HepG2 (cell line): ENCODE results near the gene PRKAR1A. TPM values are rescaled to one million over a fixed set of nuclear protein-coding genes. Genes with fewer than 3 reads are reported as not detected.

Experiments
- CREB3 ChIP-seq: sonication (generic); formaldehyde crosslinking; IDR thresholded peaks from 2 replicates; pipeline ENCODE4 v1.5.0; 2020; ENCODE audit warnings: missing genetic modification reagents
- CREM ChIP-seq, 2 experiments: sonication (generic) in 1 of 2; formaldehyde crosslinking in 1 of 2; IDR thresholded peaks; 2 replicates each; pipeline versions ENCODE4 v1.4.0 to v1.6.1; 2016 to 2020; ENCODE audit warnings: antibody characterized with exemption in 1 of 2, mild to moderate bottlenecking in 1 of 2, missing genetic modification reagents in 1 of 2
- ERF ChIP-seq: IDR thresholded peaks from 2 replicates; pipeline ENCODE4 v1.6.1; 2018; ENCODE audit warnings: missing biosample characterization, missing genetic modification reagents
- ESRRA ChIP-seq: sonication (generic); formaldehyde crosslinking; IDR thresholded peaks from 2 replicates; pipeline ENCODE4 v1.5.1; 2020; ENCODE audit warnings: mild to moderate bottlenecking, low read depth, missing genetic modification reagents
- FOXK1 ChIP-seq: sonication (generic); formaldehyde crosslinking; IDR thresholded peaks from 2 replicates; pipeline ENCODE4 v1.4.0; 2020; ENCODE audit warnings: low read depth, missing genetic modification reagents, borderline replicate concordance
- HMGXB4 ChIP-seq, 2 experiments: sonication (generic) in 1 of 2; formaldehyde crosslinking in 1 of 2; IDR thresholded peaks; 2 replicates each; pipeline versions ENCODE4 v1.4.0 to v1.6.1; 2018 to 2020; ENCODE audit warnings: missing genetic modification reagents in 2 of 2, borderline replicate concordance in 1 of 2, low read depth in 1 of 2, mild to moderate bottlenecking in 1 of 2, missing biosample characterization in 1 of 2
- KDM6A ChIP-seq: IDR thresholded peaks from 2 replicates; pipeline ENCODE4 v1.6.1; 2016; ENCODE audit warnings: low read depth
- MIER2 ChIP-seq: IDR thresholded peaks from 2 replicates; pipeline ENCODE4 v1.6.1; 2016; ENCODE audit warnings: missing biosample characterization, missing genetic modification reagents
- NCOA2 ChIP-seq: sonication (generic); formaldehyde crosslinking; IDR thresholded peaks from 2 replicates; pipeline ENCODE4 v1.8.0; 2022; ENCODE audit warnings: inconsistent platforms
- NR2F2 ChIP-seq: IDR thresholded peaks from 2 replicates; pipeline ENCODE4 v1.6.1; 2012; ENCODE audit warnings: low read depth, inconsistent platforms, borderline replicate concordance
- PHF8 ChIP-seq: sonication (generic); formaldehyde crosslinking; IDR thresholded peaks from 2 replicates; pipeline ENCODE4 v1.5.0; 2020; ENCODE audit warnings: missing genetic modification reagents
- STAG1 ChIP-seq: sonication (generic); formaldehyde crosslinking; IDR thresholded peaks from 2 replicates; pipeline ENCODE4 v1.4.0; 2020; ENCODE audit warnings: missing genetic modification reagents
- TCF12 ChIP-seq, 2 experiments: fragments of 450-650 bp in 1 of 2; sonication (generic) in 1 of 2; formaldehyde crosslinking in 1 of 2; IDR thresholded peaks; 2 replicates each; pipeline versions ENCODE4 v1.6.1 to v1.8.0; 2017 to 2022; ENCODE audit warnings: antibody characterized with exemption in 1 of 2, mild to moderate bottlenecking in 1 of 2, missing genetic modification reagents in 1 of 2, moderate library complexity in 1 of 2
- TEAD3 ChIP-seq: optimal IDR thresholded peaks from 2 replicates; pipeline ENCODE3; 2016; ENCODE audit warnings: borderline replicate concordance
- TFDP2 ChIP-seq: sonication (generic); formaldehyde crosslinking; IDR thresholded peaks from 2 replicates; pipeline ENCODE4 v1.4.0; 2020; ENCODE audit warnings: missing genetic modification reagents
- TFE3 ChIP-seq: IDR thresholded peaks from 2 replicates; pipeline ENCODE4 v1.6.1; 2016
- THYN1 ChIP-seq: sonication (generic); formaldehyde crosslinking; IDR thresholded peaks from 2 replicates; pipeline ENCODE4 v1.8.1; 2023; ENCODE audit warnings: low read depth, mild to moderate bottlenecking, moderate library complexity, missing genetic modification reagents, borderline replicate concordance
- ZHX1 ChIP-seq: sonication (generic); formaldehyde crosslinking; IDR thresholded peaks from 2 replicates; pipeline ENCODE4 v1.8.1; 2022; ENCODE audit warnings: low read depth, mild to moderate bottlenecking, missing genetic modification reagents
- ZNF577 ChIP-seq: sonication (generic); formaldehyde crosslinking; IDR thresholded peaks from 2 replicates; pipeline ENCODE4 v1.4.0; 2020; ENCODE audit warnings: mild to moderate bottlenecking, low read depth, missing genetic modification reagents, borderline replicate concordance
- ZNF780A ChIP-seq: sonication (generic); formaldehyde crosslinking; IDR thresholded peaks from 2 replicates; pipeline ENCODE4 v1.8.0; 2022; ENCODE audit warnings: mild to moderate bottlenecking, missing genetic modification reagents, moderate library complexity
- polyA plus RNA-seq, 8 experiments: library from polyadenylated mRNA; depleted of rRNA in 3 of 8; stranded (reverse) in 7 of 8; unstranded in 1 of 8; fragments of >200 nt; fragmentation: Illumina TruSeq in 4 of 8; extraction: Trizol in 4 of 8; gene quantifications; 2 replicates each; pipeline versions ENCODE4 v1.2.1 to v1.2.3, GENCODE V29; 2011 to 2016; ENCODE audit warnings: low read depth in 4 of 8, missing spikeins in 1 of 8, mixed read lengths in 1 of 8; ENCODE audit not compliant: insufficient read depth in 1 of 8
- total RNA-seq, 5 experiments: library from RNA; depleted of rRNA; stranded (reverse); fragments of >200 nt; fragmentation: Illumina TruSeq; extraction: Trizol; gene quantifications; 2 replicates each; pipeline ENCODE4 v1.2.3, GENCODE V29; 2016; ENCODE audit warnings: low read depth in 1 of 5

PRKAR1A gene
- total and polyA plus RNA-seq, 2 of the 13 experiments (the other 11 are each of a cell fraction or from before 2014, with no cell fraction given) = 265 to 266 TPM

- TF ChIP-seq FOXK1 (CRISPR knock-in tag) (0 out of 2 replicates have a peak, but pooled peaks have one; percentile 20), TFDP2 (peak; percentile 23; the same call in 1 of the 2 replicates), TCF12 (IDR thresholded peaks at IDR 0.05) (no peak), TCF12 (CRISPR knock-in tag; IDR thresholded peaks at IDR 0.05) (no peak), ESRRA (CRISPR knock-in tag) (0 out of 2 replicates have a peak, but pooled peaks have one; percentile 38), MIER2 (CRISPR knock-in tag) (no peak), KDM6A (CRISPR knock-in tag) (peak; percentile 48; the same call in 1 of the 2 replicates), THYN1 (no peak), STAG1 (0 out of 2 replicates have a peak, but pooled peaks have one; percentile 2), ZNF780A (CRISPR knock-in tag) (no peak), NCOA2 (peak; percentile 22; the same call in 1 of the 2 replicates), ZNF577 (CRISPR knock-in tag) (no peak), HMGXB4 (CRISPR knock-in tag; IDR thresholded peaks at IDR 0.05; ENCODE audit: borderline replicate concordance in 1 of 2, low read depth in 1 of 2) (peak in 1 of 2 experiments; percentile 35; a peak in 1 of 4 replicates), CREB3 (CRISPR knock-in tag) (no peak), TFE3 (0 out of 2 replicates have a peak, but pooled peaks have one; percentile 15), CREM (IDR thresholded peaks at IDR 0.05) (peak; percentile 45; the same call in 1 of the 2 replicates), CREM (CRISPR knock-in tag; IDR thresholded peaks at IDR 0.05) (no peak), PHF8 (peak; percentile 29; the same call in 1 of the 2 replicates), TEAD3 (CRISPR knock-in tag) (peak; percentile 33), ZHX1 (CRISPR knock-in tag) (no peak), NR2F2 (0 out of 2 replicates have a peak, but pooled peaks have one; percentile 24), ERF (CRISPR knock-in tag) (0 out of 2 replicates have a peak, but pooled peaks have one; percentile 21)
Measured at GRCh38 chr17:68598545-68598961, 86.3 kb downstream of the PRKAR1A start (continued).
